ENCODE data around the gene MRPS27.

The MRPS27 gene

DNA sequence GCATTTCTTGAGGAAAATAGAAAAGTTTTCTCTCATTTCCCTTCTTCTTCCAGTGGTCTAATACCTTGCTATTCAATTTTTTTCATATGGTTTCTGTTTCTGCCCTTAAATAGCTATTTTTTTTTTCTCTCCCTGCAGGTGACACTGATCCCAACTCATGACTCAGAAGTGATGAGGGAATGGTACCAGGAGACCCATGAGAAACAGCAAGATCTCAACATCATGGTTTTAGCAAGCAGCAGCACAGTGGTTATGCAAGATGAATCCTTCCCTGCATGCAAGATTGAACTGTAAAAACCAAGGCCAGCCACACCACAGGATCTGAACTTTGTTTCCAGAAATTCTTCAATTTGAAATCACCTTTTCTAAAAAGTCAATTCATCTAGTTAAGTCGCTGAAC, 115.1 kb downstream of the MRPS27 start:
- no peaks in the 10 kb centered on the region for H3K27me3 ChIP-seq (ENCODE audit: insufficient read depth, insufficient read length)
- no peak for DNase-seq (ENCODE audit: low read depth, low spot score)
- H3K9ac ChIP-seq (ENCODE audit: insufficient read length, low read depth): no peak overlapping the region
- H3K9me3 ChIP-seq (ENCODE audit: insufficient read depth, low read length): no peaks in the 10 kb centered on the region
- no peaks in the 10 kb centered on the region for H3K4me1 ChIP-seq (ENCODE audit: insufficient read depth, insufficient read length)
- H3K4me3 ChIP-seq (ENCODE audit: insufficient read length, low read depth): no peak overlapping the region
- H3K36me3 ChIP-seq (ENCODE audit: insufficient read depth, insufficient read length, low read length): peaks cover 75% of the 10 kb centered on the region
- TF ChIP-seq SUZ12 (IDR thresholded peaks at IDR 0.05; ENCODE audit: extremely low read depth, insufficient read depth, insufficient read length) (no peak), ZNF274 (IDR thresholded peaks at IDR 0.05; ENCODE audit: low read depth, low read length) (no peak), YY1 (IDR thresholded peaks at IDR 0.05; ENCODE audit: insufficient read depth, insufficient read length) (no peak)

DNA sequence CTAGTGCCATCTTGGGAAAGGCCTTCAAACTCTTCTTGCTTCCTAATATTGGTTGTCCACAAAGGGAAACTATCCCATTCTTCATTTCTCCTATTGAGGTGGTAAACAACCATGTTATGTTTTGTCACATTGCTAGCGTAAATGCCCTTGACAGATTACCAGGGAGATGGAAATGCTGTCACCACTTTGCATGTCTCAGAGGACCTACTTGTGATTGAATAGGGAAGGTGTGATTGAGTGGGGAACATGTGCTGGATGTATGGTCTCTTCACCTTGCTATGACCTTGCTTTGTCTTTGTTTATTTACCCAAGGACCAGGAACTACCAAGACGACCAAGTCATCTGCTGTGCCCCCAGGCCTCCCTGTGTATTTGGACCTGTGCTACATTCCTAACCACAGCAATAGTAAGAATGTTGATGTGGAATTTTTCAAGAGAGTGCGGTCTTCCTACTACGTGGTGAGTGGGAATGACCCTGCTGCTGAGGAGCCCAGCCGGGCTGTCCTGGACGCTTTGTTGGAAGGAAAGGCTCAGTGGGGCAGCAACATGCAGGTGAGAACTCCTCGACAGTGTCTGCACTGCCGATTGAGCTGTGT, 116.7 kb downstream of the MRPS27 start:
- H3K4me1 ChIP-seq (ENCODE audit: insufficient read depth, insufficient read length): no peaks in the 10 kb centered on the region
- H3K27me3 ChIP-seq (ENCODE audit: insufficient read depth, insufficient read length): no peaks in the 10 kb centered on the region
- no peak overlapping the region for H3K9ac ChIP-seq (ENCODE audit: insufficient read length, low read depth)
- no peak overlapping the region for H3K4me3 ChIP-seq (ENCODE audit: insufficient read length, low read depth)
- TF ChIP-seq YY1 (IDR thresholded peaks at IDR 0.05; ENCODE audit: insufficient read depth, insufficient read length) (no peak), SUZ12 (IDR thresholded peaks at IDR 0.05; ENCODE audit: extremely low read depth, insufficient read depth, insufficient read length) (no peak), ZNF274 (IDR thresholded peaks at IDR 0.05; ENCODE audit: low read depth, low read length) (no peak)
- DNase-seq (ENCODE audit: low read depth, low spot score): no peak
- H3K36me3 ChIP-seq (ENCODE audit: insufficient read depth, insufficient read length, low read length): peaks cover 91% of the 10 kb centered on the region
- H3K9me3 ChIP-seq (ENCODE audit: insufficient read depth, low read length): no peaks in the 10 kb centered on the region

DNA sequence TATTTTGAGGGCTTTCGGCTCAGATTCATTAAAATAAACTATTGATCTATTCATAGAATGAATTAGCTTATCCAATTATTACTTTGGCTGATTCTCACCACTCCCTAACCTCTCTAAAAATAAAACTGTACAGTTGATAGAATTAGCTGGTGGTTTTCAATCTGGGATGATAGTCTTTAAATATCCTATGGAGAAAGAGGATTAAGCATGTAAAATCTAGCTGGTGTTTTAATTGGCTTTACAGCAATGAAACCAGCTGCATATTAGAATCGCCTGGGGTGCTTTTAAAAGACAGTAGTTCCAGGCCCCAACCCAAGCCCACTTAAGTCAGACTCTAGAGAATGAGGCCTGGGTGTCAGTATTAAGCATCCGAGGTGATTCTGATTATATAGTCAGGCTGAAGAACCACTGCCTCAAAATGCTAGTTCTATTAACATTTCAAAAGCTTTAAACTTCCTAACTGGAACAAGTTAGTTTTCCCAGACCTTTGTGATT, 117.7 kb downstream of the MRPS27 start:
- H3K27me3 ChIP-seq (ENCODE audit: insufficient read depth, insufficient read length): no peaks in the 10 kb centered on the region
- no peaks in the 10 kb centered on the region for H3K9me3 ChIP-seq (ENCODE audit: insufficient read depth, low read length)
- H3K4me1 ChIP-seq (ENCODE audit: insufficient read depth, insufficient read length): no peaks in the 10 kb centered on the region
- H3K36me3 ChIP-seq (ENCODE audit: insufficient read depth, insufficient read length, low read length): peaks cover 97% of the 10 kb centered on the region
- DNase-seq (ENCODE audit: low read depth, low spot score): no peak
- H3K9ac ChIP-seq (ENCODE audit: insufficient read length, low read depth): no peak overlapping the region
- no peak overlapping the region for H3K4me3 ChIP-seq (ENCODE audit: insufficient read length, low read depth)
- TF ChIP-seq ZNF274 (IDR thresholded peaks at IDR 0.05; ENCODE audit: low read depth, low read length) (no peak), YY1 (IDR thresholded peaks at IDR 0.05; ENCODE audit: insufficient read depth, insufficient read length) (no peak), SUZ12 (IDR thresholded peaks at IDR 0.05; ENCODE audit: extremely low read depth, insufficient read depth, insufficient read length) (no peak)

DNA sequence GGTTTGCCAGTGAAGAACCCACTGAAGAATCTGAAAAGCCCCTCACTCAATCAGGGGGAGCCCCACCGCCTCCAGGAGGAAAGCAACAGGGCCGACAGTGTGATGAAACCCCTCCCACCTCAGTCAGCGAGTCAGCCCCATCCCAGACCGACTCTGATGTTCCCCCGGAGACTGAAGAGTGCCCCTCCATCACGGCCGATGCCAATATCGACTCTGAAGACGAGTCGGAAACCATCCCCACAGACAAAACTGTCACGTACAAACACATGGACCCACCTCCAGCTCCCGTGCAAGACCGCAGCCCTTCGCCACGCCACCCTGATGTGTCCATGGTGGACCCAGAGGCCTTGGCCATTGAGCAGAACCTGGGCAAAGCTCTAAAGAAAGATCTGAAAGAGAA, 120.4 kb downstream of the MRPS27 start:
- H3K9me3 ChIP-seq (ENCODE audit: insufficient read depth, low read length): no peaks in the 10 kb centered on the region

GRCh38 chr5:72197393-72197792, 122.6 kb downstream of the MRPS27 start:
- Histone ChIP-seq H3K4me3 (ENCODE audit: insufficient read length, low read depth) (no peak overlapping the region), H3K27me3 (ENCODE audit: insufficient read depth, insufficient read length) (no peaks in the 10 kb centered on the region), H3K4me1 (ENCODE audit: insufficient read depth, insufficient read length) (no peaks in the 10 kb centered on the region)

More for the DNA sequence above, 120.4 kb downstream of the MRPS27 start:
- Histone ChIP-seq H3K27me3 (ENCODE audit: insufficient read depth, insufficient read length) (no peaks in the 10 kb centered on the region), H3K4me1 (ENCODE audit: insufficient read depth, insufficient read length) (no peaks in the 10 kb centered on the region), H3K4me3 (ENCODE audit: insufficient read length, low read depth) (no peak overlapping the region), H3K36me3 (ENCODE audit: insufficient read depth, insufficient read length, low read length) (peaks cover 97% of the 10 kb centered on the region), H3K9ac (ENCODE audit: insufficient read length, low read depth) (no peak overlapping the region)
- no peak for TF ChIP-seq ZNF274 (IDR thresholded peaks at IDR 0.05; ENCODE audit: low read depth, low read length)
- TF ChIP-seq YY1 (IDR thresholded peaks at IDR 0.05; ENCODE audit: insufficient read depth, insufficient read length): no peak
- no peak for DNase-seq (ENCODE audit: low read depth, low spot score)

DNA sequence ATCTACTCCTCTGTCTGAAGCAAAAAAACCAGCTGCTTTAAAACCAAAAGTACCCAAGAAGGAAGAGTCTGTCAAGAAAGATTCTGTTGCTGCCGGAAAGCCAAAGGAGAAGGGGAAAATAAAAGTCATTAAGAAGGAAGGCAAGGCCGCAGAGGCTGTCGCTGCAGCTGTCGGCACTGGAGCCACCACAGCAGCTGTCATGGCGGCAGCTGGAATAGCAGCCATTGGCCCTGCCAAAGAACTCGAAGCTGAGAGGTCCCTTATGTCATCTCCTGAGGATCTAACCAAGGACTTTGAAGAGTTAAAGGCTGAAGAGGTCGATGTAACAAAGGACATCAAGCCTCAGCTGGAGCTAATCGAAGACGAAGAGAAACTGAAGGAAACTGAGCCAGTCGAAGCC, 124.5 kb downstream of the MRPS27 start:
- no peak for DNase-seq (ENCODE audit: low read depth, low spot score)
- Histone ChIP-seq H3K36me3 (ENCODE audit: insufficient read depth, insufficient read length, low read length) (peaks cover 95% of the 10 kb centered on the region), H3K9ac (ENCODE audit: insufficient read length, low read depth) (no peak overlapping the region), H3K27me3 (ENCODE audit: insufficient read depth, insufficient read length) (no peaks in the 10 kb centered on the region), H3K9me3 (ENCODE audit: insufficient read depth, low read length) (no peaks in the 10 kb centered on the region), H3K4me1 (ENCODE audit: insufficient read depth, insufficient read length) (no peaks in the 10 kb centered on the region), H3K4me3 (ENCODE audit: insufficient read length, low read depth) (no peak overlapping the region)
- TF ChIP-seq YY1 (IDR thresholded peaks at IDR 0.05; ENCODE audit: insufficient read depth, insufficient read length) (no peak), ZNF274 (IDR thresholded peaks at IDR 0.05; ENCODE audit: low read depth, low read length) (no peak), SUZ12 (IDR thresholded peaks at IDR 0.05; ENCODE audit: extremely low read depth, insufficient read depth, insufficient read length) (no peak)

More at GRCh38 chr5:72197393-72197792, 122.6 kb downstream of the MRPS27 start:
- no peak for TF ChIP-seq YY1 (IDR thresholded peaks at IDR 0.05; ENCODE audit: insufficient read depth, insufficient read length)
- TF ChIP-seq ZNF274 (IDR thresholded peaks at IDR 0.05; ENCODE audit: low read depth, low read length): no peak
- no peak for TF ChIP-seq SUZ12 (IDR thresholded peaks at IDR 0.05; ENCODE audit: extremely low read depth, insufficient read depth, insufficient read length)
- Histone ChIP-seq H3K9ac (ENCODE audit: insufficient read length, low read depth) (no peak overlapping the region), H3K36me3 (ENCODE audit: insufficient read depth, insufficient read length, low read length) (peaks cover 96% of the 10 kb centered on the region), H3K9me3 (ENCODE audit: insufficient read depth, low read length) (no peaks in the 10 kb centered on the region)
- DNase-seq (ENCODE audit: low read depth, low spot score): no peak

- no peak overlapping the region for H3K9ac ChIP-seq (ENCODE audit: insufficient read length, low read depth)
- DNase-seq (ENCODE audit: low read depth, low spot score): no peak
- no peaks in the 10 kb centered on the region for H3K4me1 ChIP-seq (ENCODE audit: insufficient read depth, insufficient read length)
- TF ChIP-seq YY1 (IDR thresholded peaks at IDR 0.05; ENCODE audit: insufficient read depth, insufficient read length): no peak
- TF ChIP-seq ZNF274 (IDR thresholded peaks at IDR 0.05; ENCODE audit: low read depth, low read length): no peak
- no peaks in the 10 kb centered on the region for H3K27me3 ChIP-seq (ENCODE audit: insufficient read depth, insufficient read length)
- H3K36me3 ChIP-seq (ENCODE audit: insufficient read depth, insufficient read length, low read length): peaks cover 95% of the 10 kb centered on the region
- no peak overlapping the region for H3K4me3 ChIP-seq (ENCODE audit: insufficient read length, low read depth)
- H3K9me3 ChIP-seq (ENCODE audit: insufficient read depth, low read length): no peaks in the 10 kb centered on the region
Observed at GRCh38 chr5:72194846-72195245, 125.2 kb downstream of the MRPS27 start.
